Activated naive CD4-positive, alpha-beta T cell treated with Interleukin-2 at 50 U/mL for 16 hours (primary cell): ENCODE results near the gene MEF2B.
A peak's percentile ranks its signal among the peaks of the same experiment; 100 is the strongest.

Experiments used
- DNase-seq: peaks from one replicate; pipeline ENCODE4 v3.0.0-alpha.2; 2020

Gene MEF2B

DNA sequence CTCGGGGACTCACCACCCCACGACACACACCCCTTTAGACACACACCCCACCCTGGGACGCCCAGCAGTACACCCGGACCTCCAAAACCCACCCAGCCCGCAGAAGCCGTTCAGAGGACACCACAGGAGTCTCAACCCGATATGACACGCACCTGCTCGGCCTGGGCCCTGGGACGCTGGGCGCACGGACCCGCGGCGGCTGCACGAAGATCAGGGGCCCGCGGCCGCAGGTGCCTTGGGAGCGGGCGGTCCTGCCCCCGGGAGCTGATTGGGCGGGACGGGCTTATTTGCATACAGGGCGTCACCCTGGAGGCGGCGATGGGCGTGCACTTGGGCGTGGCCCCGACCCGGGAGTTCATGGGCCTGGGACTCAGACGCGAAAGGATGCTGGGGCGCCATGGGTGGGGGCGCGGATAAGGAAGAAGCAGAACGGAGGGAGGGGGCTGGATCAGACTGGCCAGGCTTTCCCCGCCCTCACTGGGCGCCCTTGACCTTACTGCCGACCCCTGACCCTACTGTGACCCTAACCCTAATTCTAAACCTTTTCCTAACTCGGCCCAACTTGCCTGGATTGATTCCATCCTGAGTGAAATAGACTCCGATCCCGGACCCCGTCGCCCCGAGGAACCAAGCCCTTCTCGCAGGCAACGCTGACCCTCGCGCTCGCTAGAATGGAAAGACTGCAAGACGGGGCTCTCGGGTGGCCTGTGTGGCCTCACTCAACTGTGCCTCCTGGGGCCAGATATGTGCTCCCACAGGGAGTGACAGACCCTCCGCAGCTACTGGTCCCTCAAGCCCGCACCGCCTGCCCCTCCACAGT is at the start of gene MEF2B:
Gene MEF2B (minus strand): TSS at position 211 of the 820 bp plus-strand sequence. CDS start 19,528 bp downstream, outside the sequence.
- DNase-seq = peak; percentile 78

DNA sequence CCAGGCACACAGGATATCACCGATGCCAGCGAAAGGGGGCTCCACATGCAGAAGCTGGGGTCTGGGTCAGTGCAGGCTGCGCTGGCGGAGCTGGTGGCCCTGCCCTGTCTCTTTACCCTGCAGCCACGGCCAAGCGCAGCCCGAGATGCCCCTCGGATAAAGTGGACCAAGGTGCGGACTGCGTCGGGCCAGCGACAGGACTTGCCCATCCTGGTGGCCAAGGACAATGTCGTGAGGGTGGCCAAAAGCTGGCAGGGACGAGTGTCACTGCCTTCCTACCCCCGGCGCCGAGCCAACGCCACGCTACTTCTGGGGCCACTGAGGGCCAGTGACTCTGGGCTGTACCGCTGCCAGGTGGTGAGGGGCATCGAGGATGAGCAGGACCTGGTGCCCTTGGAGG is 48.8 kb upstream of the MEF2B start:
- DNase-seq = no peak

DNA sequence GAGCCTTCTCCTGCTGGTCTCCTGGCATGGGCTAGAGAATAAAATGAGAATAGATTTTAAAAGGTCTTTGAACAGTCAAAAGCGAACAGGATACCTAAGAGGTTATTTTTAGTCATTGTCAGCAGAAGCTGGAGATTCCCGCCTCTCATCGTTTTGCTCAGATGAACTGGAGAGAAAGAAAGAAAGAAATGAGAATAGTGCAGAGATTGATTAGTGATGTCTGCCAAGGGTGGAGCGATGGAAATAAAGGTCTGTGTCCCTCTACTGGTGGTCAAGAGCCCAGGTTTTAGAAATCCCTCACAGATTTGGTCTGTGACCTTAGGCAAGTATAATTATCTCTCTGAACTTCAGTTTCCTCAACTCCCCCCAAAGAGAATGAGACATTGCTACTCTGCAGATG is 47.0 kb upstream of the MEF2B start:
- no peak for DNase-seq

DNA sequence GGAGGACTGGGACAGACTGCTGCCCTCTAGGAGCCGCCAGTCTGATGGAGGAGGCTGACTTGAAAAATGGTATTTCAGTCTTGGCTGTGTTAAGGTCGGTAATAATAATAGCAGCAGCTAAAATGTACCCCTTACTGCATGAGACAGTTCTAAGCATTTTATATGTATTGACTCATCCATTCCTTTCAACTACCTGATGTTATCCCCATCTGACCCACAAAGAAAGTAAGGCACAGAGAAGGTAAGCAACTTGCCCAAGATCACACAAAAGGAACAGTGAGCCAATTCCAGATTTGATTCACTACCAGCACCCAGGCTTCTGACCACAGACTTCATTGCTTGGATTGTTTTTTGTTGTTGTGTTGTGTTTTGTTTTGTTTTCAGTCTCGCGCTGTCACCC is 45.7 kb upstream of the MEF2B start:
- no peak for DNase-seq

DNA sequence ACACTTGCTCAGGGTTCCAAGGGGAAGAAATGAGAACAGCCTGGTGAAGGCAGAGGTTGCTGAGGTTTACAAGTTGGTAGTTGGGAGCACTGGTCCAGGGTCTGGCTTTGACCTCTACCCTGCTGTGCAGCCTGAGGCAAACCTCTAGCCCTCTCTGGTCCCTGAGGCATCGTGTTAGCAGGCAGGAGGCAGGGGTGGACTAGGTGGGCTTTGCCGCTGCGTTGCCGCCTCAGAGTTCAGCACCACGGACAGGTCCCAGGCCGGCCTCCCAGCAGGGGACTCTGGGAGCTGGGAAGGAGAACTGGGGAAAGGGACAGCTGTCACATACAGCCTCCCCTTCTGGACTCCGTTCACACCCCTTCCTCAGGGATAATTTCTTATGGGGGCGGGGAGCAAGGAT is 44.8 kb upstream of the MEF2B start:
- peak; percentile 33 for DNase-seq

DNA sequence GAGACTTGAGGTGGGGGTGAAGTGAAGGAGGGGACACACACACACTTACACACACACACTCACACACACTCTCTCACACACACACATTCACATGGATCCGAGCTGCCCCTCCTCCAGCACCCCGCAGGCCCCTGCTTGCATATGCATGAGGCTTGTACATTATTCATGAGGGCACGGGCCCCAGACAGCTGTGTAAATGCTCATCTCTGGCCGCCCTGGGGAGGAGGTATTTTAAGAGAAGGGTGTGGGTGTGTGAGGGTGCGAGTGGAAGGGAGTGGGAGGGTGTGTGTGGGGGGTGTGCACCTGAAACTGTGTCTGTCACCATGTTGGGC is 44.1 kb upstream of the MEF2B start:
- DNase-seq = no peak

DNA sequence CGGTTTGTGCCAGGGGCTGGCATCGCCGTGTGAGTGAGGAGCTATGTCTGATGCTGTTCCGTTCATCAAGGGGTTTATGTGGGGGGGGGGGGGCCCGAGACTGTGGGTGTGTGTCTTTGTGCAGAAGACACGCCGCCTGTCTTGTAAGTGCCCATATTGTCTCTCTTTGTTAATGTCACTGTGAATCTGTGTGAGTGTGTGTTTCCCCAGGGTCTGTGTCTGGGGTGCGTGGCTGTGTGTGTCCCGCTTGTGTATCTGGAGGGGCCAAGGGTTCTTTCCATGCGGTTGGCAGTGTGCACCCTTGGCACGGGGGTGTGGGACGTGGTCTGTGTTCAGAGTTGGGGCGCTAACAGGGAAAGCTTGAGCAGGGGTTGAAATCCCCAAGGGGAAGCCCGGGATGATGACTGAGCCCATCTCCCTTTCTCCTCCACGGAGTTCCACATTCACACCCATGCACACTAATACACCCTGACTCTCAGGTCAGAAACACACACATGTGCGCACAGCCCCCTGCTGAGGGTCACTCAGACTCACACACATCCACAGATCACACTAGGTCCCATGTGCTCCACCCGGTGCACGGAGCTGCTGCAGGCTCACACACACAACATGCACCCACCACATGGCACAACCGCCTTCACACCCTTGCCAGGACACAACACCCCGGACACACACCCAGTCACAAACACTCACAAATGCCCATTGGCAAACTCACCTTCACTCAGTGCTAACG is 43.5 kb upstream of the MEF2B start:
- no peak for DNase-seq

DNA sequence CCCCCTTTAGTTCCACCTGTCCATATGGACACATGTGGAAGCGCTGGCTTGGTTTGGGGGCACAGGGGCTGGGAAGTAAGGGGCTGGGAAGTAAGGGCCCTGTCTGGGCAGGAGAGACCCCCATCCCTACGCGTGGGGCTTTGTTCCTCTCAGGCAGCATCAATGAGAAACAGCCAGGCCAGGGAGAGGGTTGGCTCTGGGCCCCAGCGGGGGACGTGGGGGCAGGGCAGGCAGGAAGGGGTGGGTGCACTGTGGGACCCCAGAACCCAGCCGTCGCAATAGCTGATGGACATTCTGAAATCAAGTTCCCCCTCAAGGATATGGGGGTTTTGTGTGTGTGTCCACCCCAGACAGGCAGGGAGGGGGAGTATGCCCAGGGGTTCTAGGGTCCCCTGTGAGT is 42.9 kb upstream of the MEF2B start:
- DNase-seq = no peak

DNA sequence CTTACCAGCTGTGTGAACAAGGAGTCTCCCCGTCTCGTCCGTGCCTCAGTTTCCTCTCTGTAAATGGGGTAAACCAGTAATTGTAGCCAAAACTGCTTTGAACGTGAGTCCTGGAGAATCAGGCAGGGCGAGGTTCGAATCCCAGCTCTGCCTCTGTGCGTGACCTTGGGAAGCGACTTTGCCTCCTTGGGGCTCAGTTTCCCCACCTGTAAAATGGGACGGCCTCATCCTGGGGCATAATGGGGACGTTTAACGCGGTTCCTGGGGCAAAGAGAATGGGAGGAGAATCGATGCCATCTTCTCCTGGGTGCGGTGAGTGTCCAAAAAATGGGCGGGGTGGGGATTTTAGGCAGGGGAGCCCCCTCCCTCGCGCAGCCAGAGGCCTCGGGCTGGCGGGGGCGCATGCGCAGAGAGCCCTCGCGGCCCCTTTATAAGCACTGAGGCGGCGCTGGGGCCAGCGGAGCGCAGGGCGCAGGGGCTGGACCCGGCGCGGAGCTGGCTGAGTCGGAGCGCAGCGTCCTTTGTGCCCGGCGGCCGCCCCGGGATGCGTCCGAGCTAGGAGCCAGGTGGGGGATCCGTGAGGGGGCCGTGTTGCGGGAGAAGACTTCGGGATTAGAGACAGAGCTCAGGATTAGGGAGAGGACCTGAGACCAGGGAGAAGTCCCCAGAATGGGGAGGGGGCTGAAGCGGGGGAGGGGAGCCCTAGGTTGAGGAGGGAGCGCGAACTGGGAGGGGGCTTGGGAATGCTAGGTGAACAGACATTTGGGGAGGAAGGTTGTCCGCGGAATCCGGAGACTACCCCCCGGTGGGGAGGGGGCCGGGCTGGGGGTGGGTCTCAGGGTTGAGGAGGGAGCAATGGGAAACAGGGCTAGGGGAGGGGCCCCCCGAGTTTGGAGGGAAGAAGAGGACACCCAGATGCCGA is 41.7 kb upstream of the MEF2B start, which contains the start of gene NCAN:
Gene NCAN (plus strand): TSS at position 460 of the 922 bp plus-strand sequence. CDS start 4,996 bp downstream, outside the sequence.
- no peak for DNase-seq

DNA sequence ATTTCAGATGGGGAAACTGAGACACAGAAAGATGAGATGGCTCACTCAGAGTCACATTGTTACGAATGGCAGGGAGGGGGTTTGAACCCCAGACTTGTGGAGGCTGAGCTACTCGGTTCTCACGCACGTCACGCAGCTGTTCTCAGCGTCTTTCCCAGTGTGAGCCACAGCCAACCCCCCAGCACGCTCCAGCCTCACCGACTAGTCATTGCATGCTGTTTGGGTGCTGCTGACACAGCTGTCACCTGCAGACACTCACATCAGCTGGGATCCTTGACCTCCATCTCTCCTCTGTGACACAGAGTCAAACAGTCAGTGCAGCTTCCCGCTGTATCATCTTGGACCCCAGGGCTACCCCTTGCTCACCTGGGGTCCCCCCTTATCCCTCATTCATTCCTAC is 39.3 kb upstream of the MEF2B start:
- no peak for DNase-seq

DNA sequence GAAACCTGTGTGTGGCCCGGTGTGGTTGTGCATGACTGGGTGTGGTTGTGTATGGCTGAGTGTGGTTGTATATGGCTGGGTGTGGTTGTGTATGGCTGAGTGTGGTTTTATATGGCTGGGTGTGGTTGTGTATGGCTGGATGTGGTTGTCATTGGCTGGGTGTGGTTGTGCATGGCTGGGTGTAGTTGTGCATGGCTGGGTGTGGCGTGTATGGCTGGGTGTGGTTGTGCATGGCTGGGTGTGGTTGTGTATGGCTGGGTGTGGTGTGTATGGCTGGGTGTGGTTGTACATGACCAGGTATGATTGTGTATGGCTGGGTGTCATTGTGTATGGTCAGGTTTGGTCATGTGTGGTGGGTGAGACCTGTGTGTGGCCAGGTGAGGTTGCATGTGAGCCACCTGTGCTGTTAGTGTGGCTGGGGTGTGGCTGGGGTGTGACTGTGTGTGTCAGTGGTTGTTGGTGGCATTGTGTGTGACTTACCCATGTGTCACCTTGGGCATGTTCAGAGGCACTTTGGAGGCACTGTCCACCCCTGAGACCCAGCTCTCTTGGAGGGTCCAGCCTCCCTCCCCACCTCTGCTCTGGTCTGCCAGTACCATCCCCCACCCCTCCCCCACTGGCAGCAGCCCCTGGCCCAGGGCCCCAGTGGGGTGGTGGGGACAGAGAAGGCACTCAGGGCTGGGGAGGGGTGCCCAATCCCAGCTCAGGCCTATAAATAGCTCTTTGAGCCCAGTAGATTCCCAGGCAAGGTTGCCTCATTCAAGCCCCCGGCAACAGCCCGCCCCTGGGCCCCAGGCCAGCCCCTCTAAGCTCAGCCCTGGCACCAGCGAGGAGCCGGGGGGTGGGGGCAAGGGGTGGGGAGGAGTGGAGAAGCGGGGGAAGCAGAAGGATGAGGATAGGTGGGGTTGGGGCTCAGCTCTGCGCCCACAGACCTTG is 37.8 kb upstream of the MEF2B start:
- no peak for DNase-seq

DNA sequence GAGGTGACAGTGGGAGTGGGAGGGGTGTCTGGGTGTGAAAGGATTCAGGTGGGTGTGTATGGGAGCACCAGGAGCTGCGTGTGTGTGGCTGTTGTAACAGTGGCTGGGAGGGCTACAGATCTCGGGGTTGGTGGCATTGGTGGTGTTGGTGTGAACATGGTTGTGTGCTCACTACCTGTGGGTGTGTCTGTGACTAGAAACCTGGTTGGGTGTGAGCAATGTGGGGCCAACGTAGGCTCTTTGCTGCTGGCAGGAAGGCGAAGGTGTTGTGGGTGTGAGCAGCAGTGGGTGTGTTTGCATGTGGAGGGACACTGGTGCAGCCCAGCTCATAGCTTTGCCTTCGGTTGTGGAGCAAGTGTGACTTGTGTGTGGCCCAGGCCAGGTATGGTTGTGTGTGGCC is 36.9 kb upstream of the MEF2B start:
- DNase-seq = no peak

DNA sequence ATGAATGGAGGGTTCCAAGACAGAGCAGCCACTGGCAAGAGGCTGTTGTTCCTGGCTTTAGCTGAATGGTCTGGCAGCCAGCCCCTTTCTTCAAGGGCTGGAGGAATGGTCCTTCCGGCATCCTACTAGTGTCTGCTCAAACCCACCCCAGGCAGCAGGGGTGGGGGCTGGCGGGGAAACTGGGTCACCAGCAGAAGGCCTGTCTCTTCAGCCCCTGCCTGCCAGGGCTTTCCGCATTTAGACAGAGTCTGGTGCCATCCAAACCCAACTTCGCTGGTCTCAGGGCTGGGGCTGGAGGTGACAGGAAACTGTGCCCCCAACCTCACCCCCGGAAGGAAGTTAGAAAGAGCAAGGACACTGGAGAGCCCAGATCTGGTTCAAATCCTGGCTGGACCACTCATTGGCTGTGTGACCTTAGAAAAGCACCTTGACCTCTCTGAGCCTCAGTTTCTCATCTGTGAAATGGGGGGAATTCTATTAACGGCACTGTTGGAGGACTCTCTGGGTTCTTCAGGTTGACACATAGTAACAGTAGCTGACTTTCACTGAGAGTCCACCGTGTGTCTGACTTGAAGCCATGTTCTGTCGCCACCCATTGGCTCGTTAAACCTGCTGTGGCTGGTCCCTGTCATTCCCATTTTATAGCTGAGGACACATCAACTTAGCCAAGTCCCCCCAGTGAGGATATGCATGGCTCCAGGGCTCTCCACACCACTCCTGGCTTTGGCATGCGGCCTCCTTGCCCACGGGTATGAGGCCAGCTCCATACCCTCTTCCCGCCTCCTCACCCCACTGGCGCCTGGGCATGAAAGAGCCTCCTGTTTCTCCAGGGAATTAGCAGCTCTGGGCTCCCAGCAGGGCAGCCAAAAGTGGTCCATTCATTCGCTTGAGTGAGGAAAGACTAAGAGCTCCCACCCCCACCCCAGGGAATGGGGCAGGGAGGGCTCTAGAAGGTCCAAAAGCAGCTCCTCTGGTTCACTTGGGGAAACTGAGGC is 35.6 kb upstream of the MEF2B start:
- DNase-seq = no peak

DNA sequence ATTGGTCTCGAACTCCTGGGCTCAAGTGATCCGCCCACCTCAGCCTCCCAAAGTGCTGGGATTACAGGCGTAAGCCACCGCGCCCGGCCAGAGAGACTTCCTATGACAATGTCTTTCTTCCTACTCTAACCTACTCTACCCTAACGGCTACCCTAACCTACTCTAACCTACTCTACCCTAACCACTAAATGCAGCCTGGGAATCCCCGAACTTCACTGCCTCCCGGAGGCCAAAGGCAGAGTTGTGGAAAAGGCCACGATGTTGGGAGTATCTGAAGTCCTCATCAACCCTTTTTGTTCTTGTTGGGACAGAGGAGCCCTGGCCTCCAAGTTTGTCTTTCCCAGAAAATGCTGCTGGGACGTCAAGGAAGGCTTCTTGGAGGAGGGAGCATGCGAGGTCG is 34.1 kb upstream of the MEF2B start:
- no peak for DNase-seq

DNA sequence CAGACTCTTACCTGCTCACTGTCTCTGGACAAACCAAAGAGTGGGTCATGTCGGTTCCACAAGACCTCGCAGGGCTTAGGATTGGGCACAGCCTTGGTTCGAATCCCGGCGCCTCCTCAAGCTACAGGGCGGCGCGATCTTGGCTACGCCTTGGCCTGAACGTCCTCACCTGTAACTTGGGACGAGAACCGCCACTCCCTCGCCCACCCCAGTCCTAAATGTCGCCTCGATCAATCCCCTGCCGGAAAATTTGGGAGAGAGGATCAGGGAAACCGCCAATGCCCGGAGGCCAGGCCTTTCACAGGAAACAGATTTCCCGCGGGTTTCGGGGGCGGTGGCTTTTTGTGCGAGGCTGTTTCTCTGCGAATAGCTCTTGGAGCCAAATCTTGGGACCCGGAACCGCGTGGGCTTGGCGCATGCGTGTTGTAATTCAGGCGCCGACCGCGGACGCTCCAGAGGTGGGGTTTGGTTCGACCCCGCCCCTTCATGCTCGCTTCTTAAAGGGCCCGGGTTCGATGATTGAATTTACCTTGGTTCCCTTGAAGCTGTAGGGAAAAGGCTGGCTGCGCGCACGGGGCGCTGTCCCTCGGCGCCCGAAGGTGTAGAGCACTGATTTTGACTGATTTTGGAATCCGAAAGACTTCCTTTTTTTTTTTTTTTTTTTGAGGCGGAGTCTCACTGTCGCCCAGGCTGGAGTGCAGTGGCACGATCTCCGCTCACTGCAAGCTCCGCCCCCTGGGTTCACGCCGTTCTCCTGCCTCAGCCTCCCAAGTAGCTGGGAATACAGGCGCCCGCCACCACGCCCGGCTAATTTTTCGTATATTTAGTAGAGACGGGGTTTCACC is 33.2 kb upstream of the MEF2B start, which contains the start of gene NR2C2AP:
Gene NR2C2AP (minus strand): TSS at position 403 of the 845 bp plus-strand sequence. CDS start 354 bp downstream, at position 49.
- peak; percentile 94 for DNase-seq

DNA sequence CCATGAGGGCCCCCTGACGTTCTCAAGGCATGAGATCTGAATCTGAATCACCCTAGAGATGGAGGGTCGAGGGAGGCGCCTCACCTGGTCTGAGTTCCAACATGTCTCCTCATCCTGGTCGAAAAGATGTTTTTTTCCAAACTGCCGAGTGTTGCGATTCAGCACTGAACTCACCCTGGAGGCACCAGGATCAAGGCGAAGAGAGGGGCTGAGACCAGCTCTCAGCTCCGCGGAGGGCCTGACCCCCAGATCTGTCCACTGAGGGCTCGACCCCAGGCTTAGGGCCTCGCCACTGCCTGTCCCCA is 32.6 kb upstream of the MEF2B start:
- no peak for DNase-seq

DNA sequence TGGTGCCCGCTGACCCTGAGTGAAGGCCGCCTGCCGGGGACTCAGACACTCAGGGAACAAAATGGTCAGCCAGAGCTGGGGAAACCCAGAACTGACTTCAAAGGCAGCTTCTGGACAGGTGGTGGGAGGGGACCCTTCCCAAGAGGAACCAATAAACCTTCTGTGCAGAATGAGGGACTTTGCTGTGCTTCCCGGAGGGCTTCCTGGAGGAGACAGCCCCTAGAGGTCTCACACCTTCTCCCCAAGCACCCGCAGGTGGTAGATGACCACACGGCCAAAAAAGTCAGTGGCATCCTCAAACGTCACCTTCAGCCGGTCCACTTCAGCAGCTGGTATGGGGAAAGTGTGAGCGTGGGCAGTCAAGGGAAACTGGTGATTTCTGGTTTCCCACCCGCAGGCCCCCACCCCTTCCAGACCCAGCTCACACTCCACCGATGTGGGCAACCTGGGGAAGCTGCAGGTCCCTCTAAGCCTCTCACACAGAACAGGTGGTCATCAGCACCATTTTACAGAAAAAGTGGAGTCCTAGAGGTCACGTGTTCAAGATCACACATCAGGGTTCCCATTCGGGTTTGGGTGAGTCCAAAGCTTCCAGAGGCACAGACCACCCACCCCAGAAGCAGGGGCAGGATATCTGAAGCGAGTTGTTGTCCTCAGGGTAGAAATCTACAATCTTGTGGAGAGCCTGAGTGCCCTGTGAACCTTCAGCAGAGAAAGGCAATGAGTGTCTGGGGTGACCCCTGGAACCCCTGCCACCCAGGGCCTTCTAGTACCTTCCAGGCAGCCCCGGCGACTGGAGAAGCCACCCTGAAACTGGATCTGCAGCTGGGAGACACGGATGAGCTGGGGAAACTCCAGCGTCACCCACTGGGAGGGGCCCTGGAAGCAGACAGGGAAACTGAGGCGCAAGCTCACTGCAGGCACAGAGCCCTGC is 31.9 kb upstream of the MEF2B start:
- no peak for DNase-seq

DNA sequence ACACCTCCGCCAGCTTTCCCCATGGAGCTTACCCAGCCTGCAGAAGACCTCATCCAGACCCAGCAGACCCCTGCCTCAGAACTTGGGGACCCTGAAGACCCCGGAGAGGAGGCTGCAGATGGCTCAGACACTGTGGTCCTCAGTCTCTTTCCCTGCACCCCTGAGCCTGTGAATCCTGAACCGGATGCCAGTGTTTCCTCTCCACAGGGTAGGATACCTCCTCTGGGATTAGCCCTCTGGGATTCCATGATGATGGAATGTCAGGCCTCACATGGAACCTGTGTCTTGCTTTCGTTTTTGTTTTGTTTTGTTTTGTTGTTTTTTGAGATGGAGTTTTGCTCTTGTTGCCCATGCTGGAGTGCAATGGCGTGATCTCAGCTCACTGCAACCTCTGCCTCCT is 23.9 kb upstream of the MEF2B start:
- no peak for DNase-seq
